Measurements from ENCODE around the gene COL5A1.

DNA sequence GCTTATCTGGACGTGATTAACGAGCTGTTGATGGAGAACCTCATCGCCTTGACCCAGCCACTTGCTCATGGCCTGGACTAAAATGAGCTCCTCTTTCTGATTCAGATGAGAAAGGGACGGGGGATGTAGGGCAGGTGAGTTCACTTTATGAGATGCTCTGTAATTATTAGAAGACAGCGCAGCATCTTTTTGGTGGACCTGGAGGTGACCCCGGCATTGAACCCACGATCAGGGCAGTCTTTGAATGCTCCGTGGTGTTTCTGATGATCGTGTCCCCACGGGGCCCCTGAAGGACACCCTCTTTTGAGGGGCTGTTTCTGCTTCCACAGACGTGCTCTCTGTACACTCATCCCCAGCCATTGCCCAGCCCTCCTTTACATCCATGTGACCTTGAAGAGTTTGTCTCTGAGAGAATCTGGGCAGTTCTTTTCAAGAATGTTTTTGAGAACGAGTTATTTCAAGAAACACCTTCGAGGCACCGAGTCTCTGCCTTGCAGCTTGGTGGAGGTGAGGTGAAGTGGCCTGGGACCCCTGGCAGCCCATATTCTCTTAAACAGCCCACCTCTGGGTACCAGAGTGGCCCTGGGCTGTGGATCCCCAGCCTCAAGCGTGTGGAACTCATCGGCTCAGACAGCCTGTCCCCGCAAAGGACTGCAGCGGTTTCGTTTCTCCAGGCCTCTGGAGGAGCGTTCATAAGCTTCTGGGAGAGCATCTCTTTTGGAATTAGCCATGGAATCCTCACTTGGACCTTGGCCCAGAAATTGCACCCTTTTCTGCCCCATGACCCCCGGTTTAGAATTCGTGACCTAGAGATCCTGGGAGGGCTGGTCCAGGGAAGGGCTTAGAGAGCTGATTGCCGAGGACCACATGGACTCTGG lies 50.3 kb downstream of the COL5A1 start:
- TF ChIP-seq, protein P1, sequence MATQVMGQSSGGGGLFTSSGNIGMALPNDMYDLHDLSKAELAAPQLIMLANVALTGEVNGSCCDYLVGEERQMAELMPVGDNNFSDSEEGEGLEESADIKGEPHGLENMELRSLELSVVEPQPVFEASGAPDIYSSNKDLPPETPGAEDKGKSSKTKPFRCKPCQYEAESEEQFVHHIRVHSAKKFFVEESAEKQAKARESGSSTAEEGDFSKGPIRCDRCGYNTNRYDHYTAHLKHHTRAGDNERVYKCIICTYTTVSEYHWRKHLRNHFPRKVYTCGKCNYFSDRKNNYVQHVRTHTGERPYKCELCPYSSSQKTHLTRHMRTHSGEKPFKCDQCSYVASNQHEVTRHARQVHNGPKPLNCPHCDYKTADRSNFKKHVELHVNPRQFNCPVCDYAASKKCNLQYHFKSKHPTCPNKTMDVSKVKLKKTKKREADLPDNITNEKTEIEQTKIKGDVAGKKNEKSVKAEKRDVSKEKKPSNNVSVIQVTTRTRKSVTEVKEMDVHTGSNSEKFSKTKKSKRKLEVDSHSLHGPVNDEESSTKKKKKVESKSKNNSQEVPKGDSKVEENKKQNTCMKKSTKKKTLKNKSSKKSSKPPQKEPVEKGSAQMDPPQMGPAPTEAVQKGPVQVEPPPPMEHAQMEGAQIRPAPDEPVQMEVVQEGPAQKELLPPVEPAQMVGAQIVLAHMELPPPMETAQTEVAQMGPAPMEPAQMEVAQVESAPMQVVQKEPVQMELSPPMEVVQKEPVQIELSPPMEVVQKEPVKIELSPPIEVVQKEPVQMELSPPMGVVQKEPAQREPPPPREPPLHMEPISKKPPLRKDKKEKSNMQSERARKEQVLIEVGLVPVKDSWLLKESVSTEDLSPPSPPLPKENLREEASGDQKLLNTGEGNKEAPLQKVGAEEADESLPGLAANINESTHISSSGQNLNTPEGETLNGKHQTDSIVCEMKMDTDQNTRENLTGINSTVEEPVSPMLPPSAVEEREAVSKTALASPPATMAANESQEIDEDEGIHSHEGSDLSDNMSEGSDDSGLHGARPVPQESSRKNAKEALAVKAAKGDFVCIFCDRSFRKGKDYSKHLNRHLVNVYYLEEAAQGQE (IDR thresholded peaks at IDR 0.05; ENCODE audit: insufficient read depth in 1 of 2, low read depth in 2 of 2, low read length in 2 of 2): no peak
- no peak for TF ChIP-seq POLR2AphosphoS5 (IDR thresholded peaks at IDR 0.05; ENCODE audit: low read depth, low read length)

All from PFSK-1 (cell line).